Measurements from ENCODE around the gene RYR2.

RYR2 gene
- total RNA-seq = 0 to 1.1 (median 0.47) reads per million in 4 experiments

DNA sequence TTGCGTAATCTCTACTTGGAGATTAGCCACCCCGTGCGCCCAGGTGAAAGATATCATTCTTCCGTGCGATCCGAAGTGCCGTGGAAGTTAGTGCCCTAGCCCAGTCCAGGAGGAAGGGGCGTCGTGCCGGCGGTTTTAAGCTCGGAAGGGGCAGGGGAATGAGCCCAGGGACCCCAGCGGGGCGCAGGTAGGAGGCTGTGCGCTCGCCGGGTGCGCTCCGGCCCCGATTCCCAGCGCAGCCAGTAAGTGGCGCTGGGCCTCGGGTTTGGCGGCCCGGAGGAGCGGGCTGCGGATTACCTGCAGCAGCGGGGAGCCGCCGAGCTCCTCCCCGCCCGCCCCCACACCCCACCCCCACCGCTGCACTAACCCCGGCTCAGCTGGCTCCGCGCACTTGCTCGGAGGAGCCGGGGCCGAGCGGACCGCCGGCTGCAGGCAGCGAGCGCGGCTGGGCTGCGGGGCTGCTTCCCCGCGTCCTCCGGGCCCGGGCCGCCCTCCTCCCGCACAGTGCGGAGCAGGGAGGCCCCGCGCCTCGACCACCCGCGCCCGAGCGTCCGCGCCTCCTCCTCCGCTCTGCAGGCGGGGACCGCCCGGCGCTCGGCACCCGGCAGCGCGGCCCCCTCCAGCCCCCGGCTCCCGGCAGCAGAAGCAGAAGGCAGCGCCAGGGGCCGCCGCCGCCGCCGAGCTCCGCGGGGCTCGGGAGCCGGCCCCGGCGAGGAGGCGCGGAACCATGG is at the start of gene RYR2:
Gene RYR2 (plus strand): TSS at position 390 of the 731 bp plus-strand sequence. CDS start 338 bp downstream, at position 728.
- no peak for DNase-seq

GRCh38 chr1:236992449-236992848 is 49.5 kb upstream of the RYR2 start:
- DNase-seq = no peak

GRCh38 chr1:236994450-236994849 is 47.5 kb upstream of the RYR2 start:
- no peak for DNase-seq

GRCh38 chr1:236997361-236997760 is 44.6 kb upstream of the RYR2 start:
- no peak for DNase-seq

- no peak for DNase-seq
Observed at GRCh38 chr1:236997882-236998281, 44.1 kb upstream of the RYR2 start.

GRCh38 chr1:236998546-236998945 is 43.4 kb upstream of the RYR2 start:
- DNase-seq = no peak

DNA sequence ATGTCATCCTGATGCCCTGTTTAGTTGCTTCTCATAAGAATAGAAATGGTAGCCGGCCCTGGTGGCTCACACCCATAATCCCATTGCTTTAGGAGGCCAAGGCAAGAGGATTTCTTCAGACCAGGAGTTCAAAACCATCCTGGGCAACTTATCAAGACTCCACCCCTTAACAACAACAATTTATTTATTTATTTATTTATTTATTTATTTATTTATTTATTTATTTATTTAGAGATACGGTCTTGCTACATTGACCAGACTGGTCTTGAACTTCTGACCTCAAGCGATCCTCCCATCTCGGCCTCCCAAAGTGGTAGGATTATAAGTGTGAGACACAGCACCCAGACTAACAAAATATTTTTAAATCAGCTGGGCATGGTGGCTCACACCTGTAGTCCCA is 41.8 kb upstream of the RYR2 start:
- no peak for DNase-seq

DNA sequence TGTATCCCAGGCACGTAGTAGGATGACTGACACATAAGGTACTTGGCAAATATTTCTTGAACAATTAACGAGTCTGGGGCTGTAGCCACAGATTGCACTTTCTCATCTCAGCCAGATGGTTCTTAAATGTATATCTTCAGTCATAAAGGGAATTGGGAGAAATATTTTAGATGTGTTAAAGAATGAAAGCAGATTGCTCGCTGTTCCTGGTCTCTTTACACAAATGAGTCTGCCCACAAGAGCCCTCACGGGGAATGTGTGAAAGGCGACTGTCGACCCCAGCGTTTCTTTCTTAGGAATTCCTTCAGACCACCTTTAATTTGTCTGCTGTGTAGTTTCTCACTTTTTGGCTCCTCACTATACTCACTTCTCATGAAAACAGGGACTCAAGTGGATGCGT is 38.5 kb upstream of the RYR2 start:
- DNase-seq = no peak

GRCh38 chr1:237004116-237004515 is 37.9 kb upstream of the RYR2 start, which contains the start of gene MT1HL1:
TSS of gene MT1HL1 (minus strand) at chr1:237004441. CDS start at chr1:237004372, 69 bp downstream.
- DNase-seq = no peak

DNA sequence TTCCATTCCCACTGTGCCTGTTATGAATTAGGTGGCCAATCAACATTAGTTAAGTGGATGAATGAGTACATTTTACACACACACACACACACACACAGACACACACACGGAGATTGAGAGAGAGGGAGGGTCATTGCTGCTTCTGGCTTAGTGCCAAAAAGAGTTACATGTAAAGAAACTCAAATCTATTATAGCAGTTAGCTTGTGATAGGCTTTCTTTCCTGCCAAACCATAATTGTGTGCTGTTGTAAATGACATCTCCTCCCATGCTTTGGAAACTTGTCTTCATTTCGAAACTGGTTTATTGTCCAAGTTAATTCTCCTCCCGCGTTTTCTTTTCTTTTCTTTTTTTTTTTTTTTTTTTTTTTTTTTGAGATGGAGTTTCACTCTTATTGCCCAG is 36.3 kb upstream of the RYR2 start:
- DNase-seq = no peak

DNA sequence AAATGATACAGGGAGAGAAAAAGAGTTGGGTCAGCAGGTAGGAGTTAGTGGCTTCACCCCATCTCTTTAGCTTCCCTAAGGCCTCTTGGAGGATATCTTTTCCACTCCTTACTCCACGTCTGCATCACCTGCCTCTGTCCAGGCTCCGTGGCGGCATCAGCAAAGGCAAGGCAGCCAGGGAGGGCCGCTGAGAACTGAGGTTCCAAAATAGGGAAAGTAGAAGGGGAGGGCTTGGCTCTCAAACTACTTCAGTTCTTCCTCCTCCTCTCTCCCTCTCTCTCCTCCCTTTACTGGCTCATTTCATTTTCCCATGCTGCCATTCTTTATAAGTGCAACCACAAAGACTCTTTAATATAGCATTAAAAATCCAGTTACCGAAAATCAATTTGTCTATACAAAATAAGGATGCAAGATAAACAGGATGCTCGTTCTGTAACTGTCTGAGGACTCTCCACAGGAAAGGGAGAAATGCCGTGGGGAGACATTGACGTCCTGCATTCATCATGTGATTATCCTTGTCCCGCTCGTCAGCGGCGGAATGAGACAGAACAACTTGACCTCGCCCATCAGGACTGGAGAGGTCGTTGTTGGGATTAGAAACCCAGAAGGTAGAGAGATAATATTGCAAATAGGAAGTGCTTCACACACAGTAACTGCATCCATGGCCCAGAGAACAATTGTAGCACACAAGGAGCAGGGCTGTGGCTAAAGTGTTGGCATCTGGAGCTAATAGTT is 34.7 kb upstream of the RYR2 start:
- no peak for DNase-seq

- DNase-seq = no peak
Observed at GRCh38 chr1:237009611-237010010, 32.4 kb upstream of the RYR2 start.

DNA sequence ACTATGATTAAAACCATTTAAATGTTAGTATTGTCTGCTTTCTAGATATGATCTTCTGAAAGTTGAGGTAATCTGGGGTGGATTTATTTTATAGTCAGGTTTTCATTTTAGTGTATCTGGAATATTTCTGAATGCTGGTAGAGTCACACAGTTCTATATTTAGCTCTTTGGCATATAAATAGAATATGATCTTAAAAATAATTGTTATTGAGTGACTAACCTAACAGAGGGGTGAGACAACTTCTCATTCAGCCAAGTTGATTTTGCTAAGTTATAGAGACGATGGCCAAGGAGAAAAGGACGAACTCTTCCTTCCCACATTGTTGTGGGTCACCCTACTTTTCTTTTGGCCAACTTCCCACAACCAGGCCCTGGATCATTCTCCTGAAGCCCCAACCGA is 30.6 kb upstream of the RYR2 start:
- DNase-seq = no peak

DNA sequence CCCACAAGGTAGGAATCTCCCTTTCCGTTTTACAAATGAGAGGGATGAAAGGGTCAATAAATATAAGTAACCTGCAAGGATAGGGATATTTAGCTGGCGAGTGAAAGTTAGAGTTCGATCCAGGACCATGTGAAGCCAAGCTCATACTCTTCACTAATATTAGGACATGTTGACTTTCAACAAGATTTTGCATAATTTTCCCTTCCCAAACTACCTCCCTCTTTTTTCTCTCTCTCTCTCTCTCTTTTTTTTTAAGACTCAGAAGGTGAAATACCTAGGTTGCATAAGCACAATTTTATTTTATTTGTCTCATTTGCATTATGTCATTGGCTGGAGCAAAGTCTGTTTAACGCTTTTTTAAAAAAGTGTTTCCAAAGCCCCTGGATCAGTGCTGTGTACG is 29.6 kb upstream of the RYR2 start:
- DNase-seq = no peak

DNA sequence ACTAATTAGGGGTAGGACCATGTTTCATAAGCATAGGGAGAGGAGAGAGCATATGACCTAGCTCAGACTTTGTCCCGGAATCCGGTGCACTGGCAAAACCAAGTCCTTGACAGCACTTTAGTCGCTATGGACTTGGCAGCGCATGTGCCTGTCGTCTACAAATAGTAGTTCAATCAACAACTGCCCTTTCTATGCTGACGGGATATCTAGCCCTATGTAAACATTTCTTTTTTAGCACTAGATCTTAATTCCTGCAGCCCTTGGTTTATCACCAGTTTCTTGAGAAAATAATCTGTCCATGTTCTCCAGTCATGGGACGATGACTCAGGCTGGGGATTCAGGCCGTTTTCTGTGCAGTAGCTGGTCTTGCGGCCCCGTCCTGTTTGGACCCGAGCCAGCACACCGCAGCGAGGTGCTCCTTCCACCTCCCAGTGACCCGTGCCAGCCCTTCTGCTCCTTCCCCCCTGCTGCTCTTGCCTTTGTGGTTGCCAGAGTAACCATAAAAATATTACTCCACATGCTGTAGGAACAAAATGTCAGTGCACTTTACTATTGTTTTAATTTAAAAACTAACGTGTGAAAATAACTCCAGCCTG is 29.1 kb upstream of the RYR2 start:
- DNase-seq = no peak

- DNase-seq = no peak
Observed at GRCh38 chr1:237013608-237014007, 28.4 kb upstream of the RYR2 start.

GRCh38 chr1:237016626-237017025 is 25.4 kb upstream of the RYR2 start:
- DNase-seq = no peak

DNA sequence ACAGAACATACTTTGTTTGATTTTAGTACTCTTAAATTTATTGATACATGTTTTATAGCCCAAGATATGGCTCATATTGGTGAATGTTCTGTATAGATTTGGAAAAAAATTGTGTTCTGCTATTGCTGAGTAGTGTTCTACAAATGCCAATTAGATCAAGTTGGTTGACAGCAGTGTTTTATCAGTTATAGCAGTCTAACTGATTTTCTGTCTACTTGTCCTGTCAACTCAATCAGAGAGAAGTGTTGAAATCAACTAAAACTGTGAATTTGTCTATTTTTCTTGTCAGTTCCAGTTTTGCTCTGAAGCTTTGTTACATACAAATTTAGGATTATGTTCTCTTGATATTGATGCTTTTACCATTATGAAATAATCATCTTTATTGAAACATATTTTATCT is 23.1 kb upstream of the RYR2 start:
- DNase-seq = no peak

DNA sequence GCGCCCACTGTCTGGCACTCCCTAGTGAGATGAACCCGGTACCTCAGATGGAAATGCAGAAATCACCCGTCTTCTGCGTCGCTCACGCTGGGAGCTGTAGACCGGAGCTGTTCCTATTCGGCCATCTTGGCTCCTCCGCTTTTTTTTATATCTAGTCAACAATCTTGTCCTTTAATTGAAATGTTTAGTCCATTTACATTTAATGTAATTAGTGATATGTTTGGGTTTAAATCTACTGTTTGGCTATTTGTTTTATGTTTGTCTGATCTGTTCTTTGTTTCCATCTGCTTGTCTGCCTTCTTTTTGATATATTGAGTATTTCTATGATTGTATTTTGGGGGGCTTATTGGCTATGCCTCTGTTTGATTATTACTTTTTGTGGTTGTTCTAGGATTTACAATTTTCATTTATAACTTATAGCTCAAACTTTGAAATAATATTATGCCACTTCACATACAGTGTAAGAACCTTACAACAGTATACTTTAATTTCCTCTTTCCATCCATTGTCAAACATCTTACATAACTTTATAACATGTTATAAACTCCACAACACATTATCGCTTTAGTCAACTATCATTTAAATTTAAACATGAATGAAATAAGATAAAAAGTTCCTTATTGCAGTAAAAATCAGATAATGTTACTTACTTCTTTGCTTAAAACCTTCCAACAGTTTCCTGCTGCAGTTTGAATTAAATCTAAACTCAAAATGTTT is 16.5 kb upstream of the RYR2 start:
- no peak for DNase-seq

DNA sequence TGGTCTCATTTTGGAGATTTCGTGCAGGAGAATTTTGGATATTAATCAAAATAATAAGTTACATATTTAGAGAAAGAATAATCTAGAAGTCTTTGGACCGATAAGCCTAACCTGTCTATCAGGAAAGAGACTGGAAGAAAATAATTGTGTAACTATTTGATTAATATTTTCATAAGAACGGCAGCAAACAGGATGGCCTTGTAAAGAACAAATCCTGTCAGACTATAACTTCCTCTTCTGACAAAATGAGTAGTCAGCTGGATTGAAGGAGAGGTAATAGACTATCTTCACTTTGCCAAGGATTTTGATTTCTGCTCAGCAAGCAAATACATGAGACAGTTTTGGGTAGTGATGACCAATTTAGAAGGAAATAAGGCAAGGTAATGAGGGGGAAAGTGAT is 12.7 kb upstream of the RYR2 start:
- DNase-seq = no peak

DNA sequence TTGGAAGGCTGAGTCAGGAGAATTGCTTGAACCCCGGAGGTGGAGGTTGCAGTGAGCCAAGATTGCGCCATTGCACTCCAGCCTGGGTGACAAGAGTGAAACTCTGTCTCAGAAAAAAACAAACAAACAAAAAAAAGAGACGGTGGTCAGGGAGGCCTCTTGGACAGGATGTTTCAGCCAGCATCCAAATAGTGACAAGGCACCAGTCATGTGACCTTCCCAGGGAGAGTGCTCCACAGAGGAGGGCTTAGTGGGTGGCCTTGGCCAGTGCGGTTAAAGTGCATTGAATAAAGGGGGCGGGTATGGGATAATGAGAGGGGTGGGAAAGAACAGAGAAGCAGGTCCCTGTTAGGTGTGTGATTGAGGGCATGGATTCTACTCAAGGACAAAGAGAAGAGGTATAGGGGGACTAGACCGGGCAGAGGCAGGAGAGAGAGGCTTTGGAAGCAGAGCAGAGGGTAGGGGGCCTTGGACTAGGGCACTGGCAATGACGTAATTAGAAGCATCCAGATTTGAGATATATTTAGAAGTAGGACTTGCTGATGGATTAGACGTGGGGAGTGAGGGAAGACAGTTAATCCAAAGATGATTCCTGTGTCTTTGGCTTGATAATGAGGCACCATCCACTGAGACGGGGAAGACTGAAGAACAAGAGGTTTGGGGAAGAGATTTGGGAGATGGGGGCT is 12.0 kb upstream of the RYR2 start:
- no peak for DNase-seq

- no peak for DNase-seq
Observed at GRCh38 chr1:237031480-237031879, 10.5 kb upstream of the RYR2 start.

GRCh38 chr1:237032029-237032428 is 10.0 kb upstream of the RYR2 start:
- DNase-seq = no peak
